ENCODE measurements around the gene MPP4.

The MPP4 gene

DNA sequence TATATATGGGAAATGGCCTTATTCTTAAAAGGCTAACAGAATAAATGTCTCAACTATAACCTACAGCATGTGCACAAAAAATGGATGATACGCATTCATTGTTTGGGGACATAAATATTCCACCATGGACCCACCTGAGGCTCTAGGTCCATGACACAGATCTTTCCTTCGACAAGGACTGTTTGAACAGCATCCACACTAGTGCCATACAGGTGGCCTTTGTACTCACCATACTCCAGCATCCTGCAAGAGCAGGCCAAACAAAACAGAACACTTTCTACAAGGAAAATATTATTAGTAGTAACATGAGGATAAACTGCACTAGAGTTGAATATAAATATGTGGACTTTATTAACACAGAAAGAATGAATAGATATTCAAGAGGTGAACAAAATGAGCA is 49.0 kb downstream of the MPP4 start:
- no peak overlapping the region for H4K5ac ChIP-seq (ENCODE audit: low read length)
- no peak overlapping the region for H2AK5ac ChIP-seq (ENCODE audit: low read length)
- no peaks in the 10 kb centered on the region for H3K4me1 ChIP-seq (ENCODE audit: control insufficient read depth, low read depth, low read length)
- no peak overlapping the region for H3K9ac ChIP-seq (ENCODE audit: low read length)
- no peak overlapping the region for H3K4ac ChIP-seq (ENCODE audit: low read depth, low read length)
- H3K79me2 ChIP-seq (ENCODE audit: control insufficient read depth, insufficient read depth, low read length): no peaks in the 10 kb centered on the region
- H3K27ac ChIP-seq (ENCODE audit: low read depth, low read length): no peak overlapping the region
- no peak overlapping the region for H3K23ac ChIP-seq (ENCODE audit: low read length)
- no peak overlapping the region for H2BK120ac ChIP-seq (ENCODE audit: low read depth, low read length)
- H3K4me3 ChIP-seq (ENCODE audit: low read length): no peak overlapping the region
- no peak overlapping the region for H3K56ac ChIP-seq (ENCODE audit: low read length)
- no peak overlapping the region for H3K18ac ChIP-seq (ENCODE audit: low read length)
- WGBS (ENCODE audit: extremely low coverage, insufficient coverage, low lambda C conversion rate): no CpG with 5 or more reads among the region's 2 CpGs
- no peaks in the 10 kb centered on the region for H3K27me3 ChIP-seq (ENCODE audit: insufficient read depth, low read length, poor library complexity)
- H2BK15ac ChIP-seq (replicated peaks; ENCODE audit: low read depth): no peak overlapping the region
- no peak overlapping the region for H4K8ac ChIP-seq (ENCODE audit: low read depth, low read length)
- no peaks in the 10 kb centered on the region for H3K79me1 ChIP-seq (ENCODE audit: low read length)
- no peak overlapping the region for H2BK5ac ChIP-seq (ENCODE audit: low read length)
- no peak for DNase-seq
- no peak overlapping the region for H3K4me2 ChIP-seq (ENCODE audit: low read length)
- no peaks in the 10 kb centered on the region for H3K36me3 ChIP-seq (ENCODE audit: control insufficient read depth, insufficient read depth, low read length)

DNA sequence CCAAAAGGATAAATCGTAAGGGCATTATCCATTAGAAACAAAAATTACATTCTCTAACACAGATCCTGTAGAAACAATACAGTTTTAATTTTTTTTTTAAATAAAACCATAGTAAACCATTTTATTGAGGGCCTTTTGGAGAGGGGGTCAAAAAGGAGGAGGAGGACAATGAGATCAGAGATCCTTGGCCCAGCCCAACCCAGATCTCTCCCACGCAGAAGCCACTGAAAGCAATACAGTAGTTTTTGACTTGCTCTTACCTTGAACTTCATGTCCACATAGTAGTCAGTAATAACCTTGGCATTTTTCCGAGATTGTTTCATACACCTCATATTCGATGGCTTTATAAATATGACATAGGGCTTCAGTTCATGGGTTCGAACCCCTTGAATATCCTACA is 51.0 kb downstream of the MPP4 start:
- no peak overlapping the region for H3K4me2 ChIP-seq (ENCODE audit: low read length)
- H3K79me2 ChIP-seq (ENCODE audit: control insufficient read depth, insufficient read depth, low read length): no peaks in the 10 kb centered on the region
- H2BK5ac ChIP-seq (ENCODE audit: low read length): no peak overlapping the region
- H4K5ac ChIP-seq (ENCODE audit: low read length): no peak overlapping the region
- no peak overlapping the region for H3K56ac ChIP-seq (ENCODE audit: low read length)
- no peak overlapping the region for H3K9ac ChIP-seq (ENCODE audit: low read length)
- no peak overlapping the region for H3K18ac ChIP-seq (ENCODE audit: low read length)
- no peak overlapping the region for H3K4ac ChIP-seq (ENCODE audit: low read depth, low read length)
- H3K27ac ChIP-seq (ENCODE audit: low read depth, low read length): no peak overlapping the region
- no peak overlapping the region for H2BK120ac ChIP-seq (ENCODE audit: low read depth, low read length)
- no peaks in the 10 kb centered on the region for H3K4me1 ChIP-seq (ENCODE audit: control insufficient read depth, low read depth, low read length)
- H3K4me3 ChIP-seq (ENCODE audit: low read length): no peak overlapping the region
- no peaks in the 10 kb centered on the region for H3K27me3 ChIP-seq (ENCODE audit: insufficient read depth, low read length, poor library complexity)
- DNase-seq: no peak
- no peaks in the 10 kb centered on the region for H3K79me1 ChIP-seq (ENCODE audit: low read length)
- no peak overlapping the region for H3K23ac ChIP-seq (ENCODE audit: low read length)
- no peaks in the 10 kb centered on the region for H3K36me3 ChIP-seq (ENCODE audit: control insufficient read depth, insufficient read depth, low read length)
- no peak overlapping the region for H2AK5ac ChIP-seq (ENCODE audit: low read length)
- no peak overlapping the region for H2BK15ac ChIP-seq (replicated peaks; ENCODE audit: low read depth)
- H4K8ac ChIP-seq (ENCODE audit: low read depth, low read length): no peak overlapping the region
- no CpG with 5 or more reads among the region's 5 CpGs for WGBS (ENCODE audit: extremely low coverage, insufficient coverage, low lambda C conversion rate)

DNA sequence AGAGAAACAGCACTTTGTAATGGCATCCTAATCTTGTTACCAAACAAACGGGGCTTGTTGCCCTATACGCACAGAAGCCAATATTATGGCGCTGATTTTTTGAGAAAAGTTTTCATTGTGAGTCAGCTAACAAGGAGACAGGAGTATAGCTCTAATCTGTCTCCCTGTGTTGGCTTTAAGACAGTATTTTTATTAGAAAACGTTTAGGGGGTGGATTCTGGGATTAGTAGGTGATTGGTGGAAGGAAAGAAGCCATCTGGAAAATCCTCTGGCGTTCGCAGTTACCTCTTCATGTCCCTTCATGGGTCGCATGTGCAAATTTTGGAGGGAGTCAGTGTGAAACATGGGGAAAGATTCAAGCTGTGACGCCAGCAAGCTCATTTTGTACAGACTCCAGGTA is 54.4 kb downstream of the MPP4 start:
- H4K5ac ChIP-seq (ENCODE audit: low read length): no peak overlapping the region
- H3K56ac ChIP-seq (ENCODE audit: low read length): no peak overlapping the region
- H3K4me2 ChIP-seq (ENCODE audit: low read length): no peak overlapping the region
- H3K23ac ChIP-seq (ENCODE audit: low read length): no peak overlapping the region
- no peak overlapping the region for H2BK120ac ChIP-seq (ENCODE audit: low read depth, low read length)
- no peak overlapping the region for H2BK15ac ChIP-seq (replicated peaks; ENCODE audit: low read depth)
- H2AK5ac ChIP-seq (ENCODE audit: low read length): no peak overlapping the region
- H3K36me3 ChIP-seq (ENCODE audit: control insufficient read depth, insufficient read depth, low read length): no peaks in the 10 kb centered on the region
- no peaks in the 10 kb centered on the region for H3K79me1 ChIP-seq (ENCODE audit: low read length)
- H3K18ac ChIP-seq (ENCODE audit: low read length): no peak overlapping the region
- H3K79me2 ChIP-seq (ENCODE audit: control insufficient read depth, insufficient read depth, low read length): peaks cover 5% of the 10 kb centered on the region
- H2BK5ac ChIP-seq (ENCODE audit: low read length): no peak overlapping the region
- no peak overlapping the region for H4K8ac ChIP-seq (ENCODE audit: low read depth, low read length)
- no peaks in the 10 kb centered on the region for H3K27me3 ChIP-seq (ENCODE audit: insufficient read depth, low read length, poor library complexity)
- H3K4ac ChIP-seq (ENCODE audit: low read depth, low read length): no peak overlapping the region
- no peaks in the 10 kb centered on the region for H3K4me1 ChIP-seq (ENCODE audit: control insufficient read depth, low read depth, low read length)
- no peak overlapping the region for H3K27ac ChIP-seq (ENCODE audit: low read depth, low read length)
- WGBS (ENCODE audit: extremely low coverage, insufficient coverage, low lambda C conversion rate): no CpG with 5 or more reads among the region's 8 CpGs
- peak; percentile 19 for DNase-seq
- no peak overlapping the region for H3K4me3 ChIP-seq (ENCODE audit: low read length)
- peak overlapping the region; percentile 31 for H3K9ac ChIP-seq (ENCODE audit: low read length)

DNA sequence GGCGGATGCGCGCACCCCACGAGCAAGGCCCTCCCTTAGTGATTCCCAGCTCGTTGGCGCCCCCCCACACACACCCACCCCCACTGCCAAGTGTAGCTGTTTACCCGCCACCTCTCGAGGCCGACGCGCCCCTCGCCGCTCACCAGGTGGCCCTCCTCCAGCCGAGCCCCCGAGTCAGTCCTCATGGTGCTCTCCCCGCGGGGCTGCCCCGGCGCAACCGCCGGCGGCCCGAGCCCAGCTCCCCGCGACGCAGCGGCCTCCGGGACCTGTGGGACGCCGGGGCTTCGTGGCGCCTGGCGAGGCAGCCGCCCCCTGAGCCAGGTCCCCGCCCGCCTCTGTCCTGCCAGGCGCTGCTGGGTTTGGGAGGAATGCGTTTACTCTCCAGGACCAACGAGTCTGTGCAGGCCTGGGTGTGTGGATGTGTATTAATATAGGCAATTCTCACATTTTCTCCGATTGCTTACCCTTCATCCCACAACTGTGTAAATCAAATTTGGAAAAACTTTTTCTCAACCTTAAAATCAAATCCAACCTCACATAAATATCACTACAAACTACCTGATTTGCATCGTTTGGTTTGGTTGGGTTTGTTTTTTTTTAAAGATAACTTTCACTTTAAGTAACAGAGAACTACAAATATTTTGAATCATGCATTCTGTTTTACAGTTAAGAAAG is 55.1 kb downstream of the MPP4 start, which contains the start of gene TMEM237:
TSS of gene TMEM237 (minus strand) at position 288 of the 675 bp plus-strand sequence. CDS start at position 185, 103 bp downstream.
- H3K79me2 ChIP-seq (ENCODE audit: control insufficient read depth, insufficient read depth, low read length): peaks cover 5% of the 10 kb centered on the region
- H4K8ac ChIP-seq (ENCODE audit: low read depth, low read length): peak within 1 kb of the TSS; percentile 30
- H2BK120ac ChIP-seq (ENCODE audit: low read depth, low read length): no peak within 1 kb of the TSS
- peak within 1 kb of the TSS; percentile 88 for H3K4me3 ChIP-seq (ENCODE audit: low read length)
- H3K36me3 ChIP-seq (ENCODE audit: control insufficient read depth, insufficient read depth, low read length): no peaks in the 10 kb centered on the region
- WGBS (ENCODE audit: extremely low coverage, insufficient coverage, low lambda C conversion rate): 100% methylated on average over 1 of the region's 41 CpGs
- H3K27ac ChIP-seq (ENCODE audit: low read depth, low read length): peak within 1 kb of the TSS; percentile 74
- H3K4me2 ChIP-seq (ENCODE audit: low read length): peak within 1 kb of the TSS; percentile 48
- no peak within 1 kb of the TSS for H2BK5ac ChIP-seq (ENCODE audit: low read length)
- peak; percentile 58 for DNase-seq
- H3K79me1 ChIP-seq (ENCODE audit: low read length): no peaks in the 10 kb centered on the region
- no peaks in the 10 kb centered on the region for H3K4me1 ChIP-seq (ENCODE audit: control insufficient read depth, low read depth, low read length)
- no peak within 1 kb of the TSS for H4K5ac ChIP-seq (ENCODE audit: low read length)
- H2AK5ac ChIP-seq (ENCODE audit: low read length): no peak within 1 kb of the TSS
- H3K56ac ChIP-seq (ENCODE audit: low read length): peak within 1 kb of the TSS; percentile 91
- peak within 1 kb of the TSS; percentile 70 for H3K18ac ChIP-seq (ENCODE audit: low read length)
- no peak within 1 kb of the TSS for H3K23ac ChIP-seq (ENCODE audit: low read length)
- peak within 1 kb of the TSS; percentile 20 for H3K4ac ChIP-seq (ENCODE audit: low read depth, low read length)
- H3K9ac ChIP-seq (ENCODE audit: low read length): peak within 1 kb of the TSS; percentile 84
- H2BK15ac ChIP-seq (replicated peaks; ENCODE audit: low read depth): no peak within 1 kb of the TSS
- H3K27me3 ChIP-seq (ENCODE audit: insufficient read depth, low read length, poor library complexity): no peaks in the 10 kb centered on the region

DNA sequence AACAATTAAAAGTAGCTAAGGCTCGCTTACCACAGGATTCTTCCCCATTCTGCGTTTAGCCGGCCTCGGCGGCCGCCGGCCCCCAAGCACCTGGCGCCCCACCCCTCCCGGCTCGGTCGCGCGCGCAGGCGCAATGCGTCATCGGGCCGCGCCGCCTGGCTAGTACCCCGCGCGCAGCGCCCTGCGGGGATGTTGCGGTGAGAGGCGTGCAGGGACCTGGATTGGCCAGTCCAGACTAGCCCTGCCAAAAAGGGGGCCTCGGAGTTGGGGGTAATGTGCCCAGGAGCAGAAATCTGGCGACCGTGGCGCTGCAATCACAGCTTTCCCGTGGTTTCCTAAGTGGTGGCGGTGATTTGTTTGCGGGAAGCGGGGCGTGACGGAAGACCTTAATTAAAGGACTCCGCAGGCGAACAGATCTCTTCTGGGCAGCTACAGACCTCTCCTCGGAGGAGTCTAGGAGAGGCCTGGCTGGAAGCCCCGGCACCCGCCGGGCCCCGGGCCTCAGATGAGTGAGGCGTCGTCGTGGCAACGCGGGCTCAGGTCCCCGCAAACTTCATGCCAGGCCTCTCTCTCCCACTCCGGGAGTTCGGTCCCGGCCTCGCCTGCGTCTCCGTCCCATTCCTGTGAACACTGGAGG is 55.7 kb downstream of the MPP4 start:
- H3K36me3 ChIP-seq (ENCODE audit: control insufficient read depth, insufficient read depth, low read length): no peaks in the 10 kb centered on the region
- no peak overlapping the region for H2BK15ac ChIP-seq (replicated peaks; ENCODE audit: low read depth)
- H2BK5ac ChIP-seq (ENCODE audit: low read length): no peak overlapping the region
- peak overlapping the region; percentile 30 for H4K8ac ChIP-seq (ENCODE audit: low read depth, low read length)
- H3K4me2 ChIP-seq (ENCODE audit: low read length): peak overlapping the region; percentile 48
- H3K27ac ChIP-seq (ENCODE audit: low read depth, low read length): peak overlapping the region; percentile 74
- H3K4me3 ChIP-seq (ENCODE audit: low read length): peak overlapping the region; percentile 88
- H3K79me2 ChIP-seq (ENCODE audit: control insufficient read depth, insufficient read depth, low read length): peaks cover 5% of the 10 kb centered on the region
- no CpG with 5 or more reads among the region's 56 CpGs for WGBS (ENCODE audit: extremely low coverage, insufficient coverage, low lambda C conversion rate)
- no peaks in the 10 kb centered on the region for H3K4me1 ChIP-seq (ENCODE audit: control insufficient read depth, low read depth, low read length)
- peak overlapping the region; percentile 20 for H3K4ac ChIP-seq (ENCODE audit: low read depth, low read length)
- H3K9ac ChIP-seq (ENCODE audit: low read length): peak overlapping the region; percentile 84
- H4K5ac ChIP-seq (ENCODE audit: low read length): no peak overlapping the region
- no peak overlapping the region for H2BK120ac ChIP-seq (ENCODE audit: low read depth, low read length)
- no peaks in the 10 kb centered on the region for H3K27me3 ChIP-seq (ENCODE audit: insufficient read depth, low read length, poor library complexity)
- peak overlapping the region; percentile 91 for H3K56ac ChIP-seq (ENCODE audit: low read length)
- no peaks in the 10 kb centered on the region for H3K79me1 ChIP-seq (ENCODE audit: low read length)
- H2AK5ac ChIP-seq (ENCODE audit: low read length): no peak overlapping the region
- DNase-seq: peak; percentile 90
- peak overlapping the region; percentile 70 for H3K18ac ChIP-seq (ENCODE audit: low read length)
- no peak overlapping the region for H3K23ac ChIP-seq (ENCODE audit: low read length)
